HepG2 (cell line): ENCODE measurements around the gene SCT. TPM values are rescaled to one million over a fixed set of nuclear protein-coding genes. Genes with fewer than 3 reads are reported as not detected.

ENCODE experiments used
- EED ChIP-seq: sonication (generic); formaldehyde crosslinking; IDR thresholded peaks from 2 replicates; pipeline ENCODE4 v1.5.0; 2020; ENCODE audit warnings: mild to moderate bottlenecking, missing genetic modification reagents
- KAT7 ChIP-seq: IDR thresholded peaks from 2 replicates; pipeline ENCODE4 v1.6.1; 2018; ENCODE audit warnings: borderline replicate concordance, missing compliant biosample characterization
- KLF11 ChIP-seq: IDR thresholded peaks from 2 replicates; pipeline ENCODE4 v1.6.1; 2016; ENCODE audit warnings: missing compliant biosample characterization
- MBNL3 ChIP-seq: fragments of 250-450 bp; sonication (Bioruptor Pico); conservative IDR thresholded peaks from 2 replicates; pipeline ENCODE4 v1.8.0; 2022; ENCODE audit warnings: mild to moderate bottlenecking, inconsistent platforms
- NFKB2 ChIP-seq: sonication (generic); formaldehyde crosslinking; IDR thresholded peaks from 2 replicates; pipeline ENCODE4 v1.4.0; 2020; ENCODE audit warnings: missing genetic modification reagents, borderline replicate concordance
- NPAS2 ChIP-seq: sonication (generic); formaldehyde crosslinking; IDR thresholded peaks from 2 replicates; pipeline ENCODE4 v1.8.0; 2022; ENCODE audit warnings: mild to moderate bottlenecking, missing genetic modification reagents, borderline replicate concordance
- SCMH1 ChIP-seq: sonication (generic); formaldehyde crosslinking; IDR thresholded peaks from 2 replicates; pipeline ENCODE4 v1.9.0; 2021; ENCODE audit warnings: missing genetic modification reagents, mild to moderate bottlenecking, borderline replicate concordance
- ZNF333 ChIP-seq: sonication (generic); formaldehyde crosslinking; IDR thresholded peaks from 2 replicates; pipeline ENCODE4 v1.4.0; 2020; ENCODE audit warnings: mild to moderate bottlenecking, missing genetic modification reagents, borderline replicate concordance
- ZNF513 ChIP-seq: sonication (generic); formaldehyde crosslinking; conservative IDR thresholded peaks from 2 replicates; pipeline ENCODE4 v1.5.0; 2020; ENCODE audit warnings: missing genetic modification reagents
- ZNF570 ChIP-seq: sonication (generic); formaldehyde crosslinking; IDR thresholded peaks from 2 replicates; pipeline ENCODE4 v1.4.0; 2020; ENCODE audit warnings: mild to moderate bottlenecking, missing genetic modification reagents, borderline replicate concordance
- polyA plus RNA-seq, 8 experiments: library from polyadenylated mRNA; depleted of rRNA in 3 of 8; stranded (reverse) in 7 of 8; unstranded in 1 of 8; fragments of >200 nt; fragmentation: Illumina TruSeq in 4 of 8; extraction: Trizol in 4 of 8; gene quantifications; 2 replicates each; pipeline versions ENCODE4 v1.2.1 to v1.2.3, GENCODE V29; 2011 to 2016; ENCODE audit warnings: low read depth in 4 of 8, missing spikeins in 1 of 8, mixed read lengths in 1 of 8; ENCODE audit not compliant: insufficient read depth in 1 of 8
- total RNA-seq, 5 experiments: library from RNA; depleted of rRNA; stranded (reverse); fragments of >200 nt; fragmentation: Illumina TruSeq; extraction: Trizol; gene quantifications; 2 replicates each; pipeline ENCODE4 v1.2.3, GENCODE V29; 2016; ENCODE audit warnings: low read depth in 1 of 5
- TF ChIP-seq, protein P1 (sequence below): sonication (generic); formaldehyde crosslinking; IDR thresholded peaks from 2 replicates; pipeline ENCODE4 v1.5.1; 2020; ENCODE audit warnings: mild to moderate bottlenecking, missing genetic modification reagents, moderate library complexity
- TF ChIP-seq, protein P2 (sequence below): sonication (generic); formaldehyde crosslinking; IDR thresholded peaks from 2 replicates; pipeline ENCODE4 v1.5.1; 2020; ENCODE audit warnings: mild to moderate bottlenecking, missing genetic modification reagents, borderline replicate concordance
- TF ChIP-seq, protein P3 (sequence below): IDR thresholded peaks from 2 replicates; pipeline ENCODE4 v1.6.1; 2016; ENCODE audit warnings: missing compliant biosample characterization, missing genetic modification reagents, borderline replicate concordance
- TF ChIP-seq, protein P4 (sequence below): IDR thresholded peaks from 2 replicates; pipeline ENCODE4 v1.6.1; 2016; ENCODE audit warnings: missing biosample characterization, missing genetic modification reagents, low read depth

Gene SCT
- total and polyA plus RNA-seq, 2 of the 13 experiments (the other 11 are each of a cell fraction or from before 2014, with no cell fraction given): not detected

- TF ChIP-seq, protein P1, sequence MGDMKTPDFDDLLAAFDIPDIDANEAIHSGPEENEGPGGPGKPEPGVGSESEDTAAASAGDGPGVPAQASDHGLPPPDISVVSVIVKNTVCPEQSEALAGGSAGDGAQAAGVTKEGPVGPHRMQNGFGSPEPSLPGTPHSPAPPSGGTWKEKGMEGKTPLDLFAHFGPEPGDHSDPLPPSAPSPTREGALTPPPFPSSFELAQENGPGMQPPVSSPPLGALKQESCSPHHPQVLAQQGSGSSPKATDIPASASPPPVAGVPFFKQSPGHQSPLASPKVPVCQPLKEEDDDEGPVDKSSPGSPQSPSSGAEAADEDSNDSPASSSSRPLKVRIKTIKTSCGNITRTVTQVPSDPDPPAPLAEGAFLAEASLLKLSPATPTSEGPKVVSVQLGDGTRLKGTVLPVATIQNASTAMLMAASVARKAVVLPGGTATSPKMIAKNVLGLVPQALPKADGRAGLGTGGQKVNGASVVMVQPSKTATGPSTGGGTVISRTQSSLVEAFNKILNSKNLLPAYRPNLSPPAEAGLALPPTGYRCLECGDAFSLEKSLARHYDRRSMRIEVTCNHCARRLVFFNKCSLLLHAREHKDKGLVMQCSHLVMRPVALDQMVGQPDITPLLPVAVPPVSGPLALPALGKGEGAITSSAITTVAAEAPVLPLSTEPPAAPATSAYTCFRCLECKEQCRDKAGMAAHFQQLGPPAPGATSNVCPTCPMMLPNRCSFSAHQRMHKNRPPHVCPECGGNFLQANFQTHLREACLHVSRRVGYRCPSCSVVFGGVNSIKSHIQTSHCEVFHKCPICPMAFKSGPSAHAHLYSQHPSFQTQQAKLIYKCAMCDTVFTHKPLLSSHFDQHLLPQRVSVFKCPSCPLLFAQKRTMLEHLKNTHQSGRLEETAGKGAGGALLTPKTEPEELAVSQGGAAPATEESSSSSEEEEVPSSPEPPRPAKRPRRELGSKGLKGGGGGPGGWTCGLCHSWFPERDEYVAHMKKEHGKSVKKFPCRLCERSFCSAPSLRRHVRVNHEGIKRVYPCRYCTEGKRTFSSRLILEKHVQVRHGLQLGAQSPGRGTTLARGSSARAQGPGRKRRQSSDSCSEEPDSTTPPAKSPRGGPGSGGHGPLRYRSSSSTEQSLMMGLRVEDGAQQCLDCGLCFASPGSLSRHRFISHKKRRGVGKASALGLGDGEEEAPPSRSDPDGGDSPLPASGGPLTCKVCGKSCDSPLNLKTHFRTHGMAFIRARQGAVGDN (CRISPR knock-in tag): peak; percentile 54
- no peak for TF ChIP-seq MBNL3 (CRISPR knock-in tag)
- TF ChIP-seq ZNF513 (CRISPR knock-in tag): no peak
- TF ChIP-seq, protein P2, sequence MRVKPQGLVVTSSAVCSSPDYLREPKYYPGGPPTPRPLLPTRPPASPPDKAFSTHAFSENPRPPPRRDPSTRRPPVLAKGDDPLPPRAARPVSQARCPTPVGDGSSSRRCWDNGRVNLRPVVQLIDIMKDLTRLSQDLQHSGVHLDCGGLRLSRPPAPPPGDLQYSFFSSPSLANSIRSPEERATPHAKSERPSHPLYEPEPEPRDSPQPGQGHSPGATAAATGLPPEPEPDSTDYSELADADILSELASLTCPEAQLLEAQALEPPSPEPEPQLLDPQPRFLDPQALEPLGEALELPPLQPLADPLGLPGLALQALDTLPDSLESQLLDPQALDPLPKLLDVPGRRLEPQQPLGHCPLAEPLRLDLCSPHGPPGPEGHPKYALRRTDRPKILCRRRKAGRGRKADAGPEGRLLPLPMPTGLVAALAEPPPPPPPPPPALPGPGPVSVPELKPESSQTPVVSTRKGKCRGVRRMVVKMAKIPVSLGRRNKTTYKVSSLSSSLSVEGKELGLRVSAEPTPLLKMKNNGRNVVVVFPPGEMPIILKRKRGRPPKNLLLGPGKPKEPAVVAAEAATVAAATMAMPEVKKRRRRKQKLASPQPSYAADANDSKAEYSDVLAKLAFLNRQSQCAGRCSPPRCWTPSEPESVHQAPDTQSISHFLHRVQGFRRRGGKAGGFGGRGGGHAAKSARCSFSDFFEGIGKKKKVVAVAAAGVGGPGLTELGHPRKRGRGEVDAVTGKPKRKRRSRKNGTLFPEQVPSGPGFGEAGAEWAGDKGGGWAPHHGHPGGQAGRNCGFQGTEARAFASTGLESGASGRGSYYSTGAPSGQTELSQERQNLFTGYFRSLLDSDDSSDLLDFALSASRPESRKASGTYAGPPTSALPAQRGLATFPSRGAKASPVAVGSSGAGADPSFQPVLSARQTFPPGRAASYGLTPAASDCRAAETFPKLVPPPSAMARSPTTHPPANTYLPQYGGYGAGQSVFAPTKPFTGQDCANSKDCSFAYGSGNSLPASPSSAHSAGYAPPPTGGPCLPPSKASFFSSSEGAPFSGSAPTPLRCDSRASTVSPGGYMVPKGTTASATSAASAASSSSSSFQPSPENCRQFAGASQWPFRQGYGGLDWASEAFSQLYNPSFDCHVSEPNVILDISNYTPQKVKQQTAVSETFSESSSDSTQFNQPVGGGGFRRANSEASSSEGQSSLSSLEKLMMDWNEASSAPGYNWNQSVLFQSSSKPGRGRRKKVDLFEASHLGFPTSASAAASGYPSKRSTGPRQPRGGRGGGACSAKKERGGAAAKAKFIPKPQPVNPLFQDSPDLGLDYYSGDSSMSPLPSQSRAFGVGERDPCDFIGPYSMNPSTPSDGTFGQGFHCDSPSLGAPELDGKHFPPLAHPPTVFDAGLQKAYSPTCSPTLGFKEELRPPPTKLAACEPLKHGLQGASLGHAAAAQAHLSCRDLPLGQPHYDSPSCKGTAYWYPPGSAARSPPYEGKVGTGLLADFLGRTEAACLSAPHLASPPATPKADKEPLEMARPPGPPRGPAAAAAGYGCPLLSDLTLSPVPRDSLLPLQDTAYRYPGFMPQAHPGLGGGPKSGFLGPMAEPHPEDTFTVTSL (CRISPR knock-in tag): no peak
- no peak for TF ChIP-seq KLF11 (CRISPR knock-in tag)
- 0 out of 2 replicates have a peak, but pooled peaks have one; percentile 38 for TF ChIP-seq KAT7
- no peak for TF ChIP-seq ZNF333
- TF ChIP-seq, protein P3, sequence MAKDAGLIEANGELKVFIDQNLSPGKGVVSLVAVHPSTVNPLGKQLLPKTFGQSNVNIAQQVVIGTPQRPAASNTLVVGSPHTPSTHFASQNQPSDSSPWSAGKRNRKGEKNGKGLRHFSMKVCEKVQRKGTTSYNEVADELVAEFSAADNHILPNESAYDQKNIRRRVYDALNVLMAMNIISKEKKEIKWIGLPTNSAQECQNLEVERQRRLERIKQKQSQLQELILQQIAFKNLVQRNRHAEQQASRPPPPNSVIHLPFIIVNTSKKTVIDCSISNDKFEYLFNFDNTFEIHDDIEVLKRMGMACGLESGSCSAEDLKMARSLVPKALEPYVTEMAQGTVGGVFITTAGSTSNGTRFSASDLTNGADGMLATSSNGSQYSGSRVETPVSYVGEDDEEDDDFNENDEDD (CRISPR knock-in tag): no peak
- no peak for TF ChIP-seq EED
- TF ChIP-seq, protein P4, sequence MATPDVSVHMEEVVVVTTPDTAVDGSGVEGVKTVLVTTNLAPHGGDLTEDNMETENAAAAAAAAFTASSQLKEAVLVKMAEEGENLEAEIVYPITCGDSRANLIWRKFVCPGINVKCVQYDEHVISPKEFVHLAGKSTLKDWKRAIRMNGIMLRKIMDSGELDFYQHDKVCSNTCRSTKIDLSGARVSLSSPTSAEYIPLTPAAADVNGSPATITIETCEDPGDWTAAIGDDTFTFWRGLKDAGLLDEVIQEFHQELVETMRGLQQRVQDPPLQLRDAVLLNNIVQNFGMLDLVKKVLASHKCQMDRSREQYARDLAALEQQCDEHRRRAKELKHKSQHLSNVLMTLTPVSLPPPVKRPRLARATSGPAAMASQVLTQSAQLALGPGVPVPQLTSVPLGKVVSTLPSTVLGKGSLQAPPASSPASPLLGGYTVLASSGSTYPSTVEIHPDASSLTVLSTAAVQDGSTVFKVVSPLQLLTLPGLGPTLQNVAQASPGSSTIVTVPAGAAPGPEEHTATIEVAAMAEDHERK (CRISPR knock-in tag): no peak
- TF ChIP-seq NPAS2 (CRISPR knock-in tag): no peak
- TF ChIP-seq SCMH1 (CRISPR knock-in tag): no peak
- TF ChIP-seq NFKB2 (CRISPR knock-in tag): no peak
- TF ChIP-seq ZNF570 (CRISPR knock-in tag): no peak
These were observed 48.5 kb downstream of the SCT start (continued) for GRCh38 chr11:578276-579035.
